B cell (primary cell): Measurements from ENCODE around the gene BSND. TPM values are rescaled to one million over a fixed set of nuclear protein-coding genes. Genes with fewer than 3 reads are reported as not detected.

Source experiments
- ATAC-seq: fragments of 200-7000 bp; cut with Tn5 transposase; one replicate; pipeline ENCODE4 v1.10.0; 2021; ENCODE audit warnings: low read depth, mild to moderate bottlenecking, moderate number of reproducible peaks, moderate library complexity
- CTCF ChIA-PET: fragments of 350-600 bp; sonication (Branson Sonifier 250); formaldehyde crosslinking; loops from one replicate; lab custom pipeline; 2021; ENCODE audit warnings: antibody characterized with exemption, inconsistent platforms; lab: Charles Lee
- POLR2A ChIA-PET: fragments of 350-600 bp; sonication (Branson Sonifier 250); formaldehyde crosslinking; loops from one replicate; lab custom pipeline; 2021; ENCODE audit warnings: antibody characterized with exemption; lab: Charles Lee
- DNase-seq: peaks from one replicate; pipeline ENCODE4 v3.0.0; 2013
- H2AFZ ChIP-seq: 2 replicates; pipeline ENCODE4 v1.6.1; 2012; ENCODE audit warnings: mild to moderate bottlenecking, low read depth, low read length; ENCODE audit not compliant: insufficient read depth, poor library complexity, severe bottlenecking
- H3K27ac ChIP-seq, 2 donors: 1 replicate in 1 of 2; 2 replicates in 1 of 2; pipeline ENCODE4 v1.5.1; 2012 to 2013; ENCODE audit warnings: low read length in 2 of 2, mild to moderate bottlenecking in 2 of 2, moderate library complexity in 1 of 2
- H3K27me3 ChIP-seq, 4 experiments: fragments of 200-600 bp in 1 of 4; sonication (generic) in 1 of 4; replicated peaks in 1 of 4; 1 replicate in 2 of 4; 2 replicates in 2 of 4; pipeline versions ENCODE4 v1.6.1 to v1.7.0; 2013 to 2016; ENCODE audit warnings: low read length in 3 of 4, mild to moderate bottlenecking in 2 of 4, mixed read lengths in 1 of 4, moderate library complexity in 1 of 4; ENCODE audit not compliant: insufficient read depth in 4 of 4, control insufficient read depth in 3 of 4; ENCODE audit errors: control extremely low read depth in 1 of 4
- H3K36me3 ChIP-seq, 2 experiments: replicated peaks in 1 of 2; 1 replicate in 1 of 2; 2 replicates in 1 of 2; pipeline versions ENCODE4 v1.6.1 to v1.7.1; 2013; ENCODE audit warnings: low read length in 1 of 2; ENCODE audit not compliant: insufficient read depth in 2 of 2, control insufficient read depth in 1 of 2; ENCODE audit errors: control extremely low read depth in 1 of 2, extremely low read depth in 1 of 2
- H3K4me1 ChIP-seq, 2 donors: fragments of 200-600 bp in 1 of 2; sonication (generic) in 1 of 2; 1 replicate in 1 of 2; 2 replicates in 1 of 2; pipeline versions ENCODE4 v1.5.1 to v1.6.1; 2013 to 2017; ENCODE audit warnings: low read length in 2 of 2; ENCODE audit not compliant: control insufficient read depth in 2 of 2, insufficient read depth in 2 of 2
- H3K4me2 ChIP-seq: replicated peaks from 2 replicates; pipeline ENCODE3; 2012; ENCODE audit warnings: mild to moderate bottlenecking, low read depth, low read length; ENCODE audit not compliant: poor library complexity, severe bottlenecking
- H3K4me3 ChIP-seq, 5 experiments: fragments of 200-600 bp in 1 of 5; sonication (generic) in 1 of 5; 1 replicate in 3 of 5; 2 replicates in 2 of 5; pipeline versions ENCODE4 v1.5.1 to v1.7.0; 2011 to 2016; ENCODE audit warnings: low read length in 4 of 5, mild to moderate bottlenecking in 4 of 5, low read depth in 2 of 5, control low read depth in 1 of 5, moderate library complexity in 1 of 5; ENCODE audit not compliant: insufficient read depth in 1 of 5; ENCODE audit errors: control extremely low read depth in 1 of 5, extremely low read depth in 1 of 5
- H3K79me2 ChIP-seq: fragments of 200-600 bp; sonication (generic); one replicate; pipeline ENCODE4 v1.6.0; 2016; ENCODE audit warnings: low read length; ENCODE audit not compliant: control insufficient read depth, insufficient read depth
- H3K9ac ChIP-seq: fragments of 200-600 bp; sonication (generic); 2 replicates; pipeline ENCODE4 v1.6.1; 2017; ENCODE audit warnings: mild to moderate bottlenecking, low read length, moderate library complexity
- H3K9me3 ChIP-seq, 3 donors: one replicate each; pipeline versions ENCODE4 v1.6.1 to v1.7.1; 2013; ENCODE audit warnings: low read length in 2 of 3; ENCODE audit not compliant: control insufficient read depth in 2 of 3, insufficient read depth in 1 of 3; ENCODE audit errors: control extremely low read depth in 1 of 3
- H4K20me1 ChIP-seq: 2 replicates; pipeline ENCODE4 v1.6.0; 2012; ENCODE audit warnings: mild to moderate bottlenecking, low read length; ENCODE audit not compliant: insufficient read depth, control insufficient read depth, poor library complexity, severe bottlenecking
- H3K27ac Mint-ChIP-seq: one replicate; pipeline ENCODE4 v1.8.0; 2021; ENCODE audit warnings: mixed read lengths
- H3K27me3 Mint-ChIP-seq: one replicate; pipeline ENCODE4 v1.8.0; 2021; ENCODE audit warnings: mixed read lengths
- H3K4me1 Mint-ChIP-seq: one replicate; pipeline ENCODE4 v1.8.0; 2021; ENCODE audit warnings: mixed read lengths
- H3K4me3 Mint-ChIP-seq: one replicate; pipeline ENCODE4 v1.8.0; 2021; ENCODE audit warnings: mixed read lengths
- H3K9me3 Mint-ChIP-seq: one replicate; pipeline ENCODE4 v1.8.0; 2022; ENCODE audit warnings: mixed read lengths; ENCODE audit not compliant: insufficient read depth
- CTCF ChIP-seq: fragments of 200-600 bp; IDR thresholded peaks from one replicate; pipeline ENCODE4 v1.8.0; 2022; ENCODE audit warnings: antibody characterized with exemption, mild to moderate bottlenecking
- EZH2 ChIP-seq: IDR thresholded peaks from 2 replicates; pipeline ENCODE4 v1.6.1; 2012; ENCODE audit warnings: borderline replicate concordance, low read depth, mild to moderate bottlenecking, moderate library complexity, low read length; ENCODE audit not compliant: insufficient read depth, poor library complexity, severe bottlenecking
- WGBS: methylation state at CpG from one replicate; pipeline ENCODE4 v1.1.5; 2013; ENCODE audit warnings: missing lambda C conversion rate; ENCODE audit not compliant: insufficient coverage; 5-methylcytosine and 5-hydroxymethylcytosine counted together
- intact Hi-C: fragments of 100-400 bp; cut with micrococcal nuclease; formaldehyde crosslinking; loops from one replicate; pipeline ENCODE4 v1.10.0; 2022
- polyA plus RNA-seq: library from polyadenylated mRNA; depleted of rRNA; stranded (reverse); fragments of >200 nt; gene quantifications from 2 replicates; pipeline ENCODE4 v1.2.3, GENCODE V29; 2012
- total RNA-seq, 2 donors: library from RNA; stranded (reverse); fragments of 120-200 nt in 1 of 2; gene quantifications; 1 replicate in 1 of 2; 2 replicates in 1 of 2; pipeline versions ENCODE4 v1.2.3 to v1.2.4, GENCODE V29; 2013 to 2022

BSND gene
- total and polyA plus RNA-seq, 2 donors (not counting 1 experiment from before 2014, with no cell fraction given): not detected

GRCh38 chr1:54971317-54971791 lies 27.4 kb upstream of the BSND start:
- POLR2A ChIA-PET: no interaction called here
- TF ChIP-seq EZH2 (no peak), CTCF (no peak)
- Histone ChIP-seq H3K79me2 (no peaks in the 10 kb centered on the region), H3K4me1 (peaks cover 0 to 4% of the 10 kb centered on the region in 2 donors), H3K4me2 (no peak overlapping the region), H3K9me3 (peaks cover 0 to 4% (median 0%) of the 10 kb centered on the region in 3 donors), H3K36me3 (no peaks in the 10 kb centered on the region), H4K20me1 (no peaks in the 10 kb centered on the region), H3K27ac (no peak overlapping the region), H3K27me3 (peaks cover 0 to 4% (median 0%) of the 10 kb centered on the region in 4 experiments), H3K4me3 (no peak overlapping the region), H3K9ac (no peak overlapping the region), H2AFZ (no peak overlapping the region)
- Mint-ChIP-seq H3K4me3 (no peak overlapping the region), H3K9me3 (no peaks in the 10 kb centered on the region), H3K27me3 (peaks cover 37% of the 10 kb centered on the region), H3K27ac (no peak overlapping the region), H3K4me1 (peaks cover 4% of the 10 kb centered on the region)
- 75% methylated on average over 5 of the region's 7 CpGs for WGBS
- CTCF ChIA-PET: interaction anchor here (0.9 kb wide), 1 partner anchor 26 kb away, joined by 3 read pairs; no protein-coding TSS in a partner anchor
- intact Hi-C loops: no loop called here
- DNase-seq (peak; percentile 22), ATAC-seq (peak; percentile 21)

- CTCF ChIA-PET: interaction anchor here (0.9 kb wide), 2 partner anchors 24 to 27 kb away, joined by 3 read pairs; no protein-coding TSS in a partner anchor
- Histone ChIP-seq H3K4me2 (no peak overlapping the region), H3K79me2 (no peaks in the 10 kb centered on the region), H3K27me3 (peaks cover 0 to 4% (median 0%) of the 10 kb centered on the region in 4 experiments), H3K9ac (no peak overlapping the region), H3K9me3 (peaks cover 0 to 4% (median 0%) of the 10 kb centered on the region in 3 donors), H4K20me1 (no peaks in the 10 kb centered on the region), H3K27ac (no peak overlapping the region), H3K4me3 (no peak overlapping the region), H3K4me1 (no peaks in the 10 kb centered on the region), H2AFZ (no peak overlapping the region), H3K36me3 (no peaks in the 10 kb centered on the region)
- no peak for TF ChIP-seq CTCF
- no peak for TF ChIP-seq EZH2
- H3K27ac Mint-ChIP-seq: no peak overlapping the region
- no peak overlapping the region for H3K4me3 Mint-ChIP-seq
- H3K27me3 Mint-ChIP-seq: peaks cover 40% of the 10 kb centered on the region
- DNase-seq: no peak
- intact Hi-C loops: no loop called here
- H3K4me1 Mint-ChIP-seq: no peaks in the 10 kb centered on the region
- no peak for ATAC-seq
- POLR2A ChIA-PET: no interaction called here
- WGBS: 94% methylated on average over 4 of the region's 4 CpGs
- H3K9me3 Mint-ChIP-seq: no peaks in the 10 kb centered on the region
Observed at GRCh38 chr1:54972436-54972835, 26.3 kb upstream of the BSND start.
